ENCODE measurements around the gene CYTH1. TPM values are rescaled to one million over a fixed set of nuclear protein-coding genes. Genes with fewer than 3 reads are reported as not detected.

Gene CYTH1
- total RNA-seq, 1 donor from 2014 or later: 83.5 TPM

- peaks cover 5% of the 10 kb centered on the region for H3K36me3 Mint-ChIP-seq (ENCODE audit: low read depth)
- no peaks in the 10 kb centered on the region for H3K27me3 Mint-ChIP-seq (ENCODE audit: low read depth)
- peaks cover 78% of the 10 kb centered on the region for H3K4me1 Mint-ChIP-seq (ENCODE audit: low read depth)
- no peaks in the 10 kb centered on the region for H3K9me3 Mint-ChIP-seq
- no peak for DNase-seq (ENCODE audit: low spot score)
- H3K27ac Mint-ChIP-seq: peak overlapping the region; percentile 58
- H3K4me3 Mint-ChIP-seq (ENCODE audit: low read depth): no peak overlapping the region
- intact Hi-C loops (cut with micrococcal nuclease): loop anchor here (1.0 kb wide), 1 partner anchor 10 kb away; no protein-coding TSS in a partner anchor
These were observed 62.3 kb downstream of the CYTH1 start for GRCh38 chr17:78719630-78720298.

GRCh38 chr17:78718575-78719208 lies 63.4 kb downstream of the CYTH1 start:
- no peak for DNase-seq (ENCODE audit: low spot score)
- Mint-ChIP-seq H3K4me3 (ENCODE audit: low read depth) (no peak overlapping the region), H3K36me3 (ENCODE audit: low read depth) (peaks cover 10% of the 10 kb centered on the region), H3K9me3 (no peaks in the 10 kb centered on the region), H3K27me3 (ENCODE audit: low read depth) (no peaks in the 10 kb centered on the region), H3K4me1 (ENCODE audit: low read depth) (peaks cover 76% of the 10 kb centered on the region), H3K27ac (peak overlapping the region; percentile 52)
- intact Hi-C loops (cut with micrococcal nuclease): no loop called here

GRCh38 chr17:78717431-78717980 lies 64.6 kb downstream of the CYTH1 start:
- no peak for DNase-seq (ENCODE audit: low spot score)
- H3K4me1 Mint-ChIP-seq (ENCODE audit: low read depth): peaks cover 70% of the 10 kb centered on the region
- intact Hi-C loops (cut with micrococcal nuclease): no loop called here
- no peaks in the 10 kb centered on the region for H3K9me3 Mint-ChIP-seq
- H3K27me3 Mint-ChIP-seq (ENCODE audit: low read depth): no peaks in the 10 kb centered on the region
- H3K36me3 Mint-ChIP-seq (ENCODE audit: low read depth): peaks cover 10% of the 10 kb centered on the region
- H3K27ac Mint-ChIP-seq: no peak overlapping the region
- H3K4me3 Mint-ChIP-seq (ENCODE audit: low read depth): no peak overlapping the region

GRCh38 chr17:78716814-78717393 lies 65.2 kb downstream of the CYTH1 start:
- intact Hi-C loops (cut with micrococcal nuclease): no loop called here
- no peak for DNase-seq (ENCODE audit: low spot score)
- Mint-ChIP-seq H3K36me3 (ENCODE audit: low read depth) (peaks cover 10% of the 10 kb centered on the region), H3K4me3 (ENCODE audit: low read depth) (peak overlapping the region; percentile 4), H3K27me3 (ENCODE audit: low read depth) (no peaks in the 10 kb centered on the region), H3K9me3 (no peaks in the 10 kb centered on the region), H3K27ac (peak overlapping the region; percentile 17), H3K4me1 (ENCODE audit: low read depth) (peaks cover 68% of the 10 kb centered on the region)

- DNase-seq (ENCODE audit: low spot score): no peak
- no peak overlapping the region for H3K4me3 Mint-ChIP-seq (ENCODE audit: low read depth)
- no peak overlapping the region for H3K27ac Mint-ChIP-seq
- H3K27me3 Mint-ChIP-seq (ENCODE audit: low read depth): no peaks in the 10 kb centered on the region
- H3K4me1 Mint-ChIP-seq (ENCODE audit: low read depth): peaks cover 71% of the 10 kb centered on the region
- no peaks in the 10 kb centered on the region for H3K9me3 Mint-ChIP-seq
- intact Hi-C loops (cut with micrococcal nuclease): no loop called here
- peaks cover 10% of the 10 kb centered on the region for H3K36me3 Mint-ChIP-seq (ENCODE audit: low read depth)
These were observed 65.8 kb downstream of the CYTH1 start for GRCh38 chr17:78716292-78716691.

- H3K27ac Mint-ChIP-seq: peak overlapping the region; percentile 65
- DNase-seq (ENCODE audit: low spot score): no peak
- H3K9me3 Mint-ChIP-seq: no peaks in the 10 kb centered on the region
- H3K27me3 Mint-ChIP-seq (ENCODE audit: low read depth): no peaks in the 10 kb centered on the region
- H3K4me1 Mint-ChIP-seq (ENCODE audit: low read depth): peaks cover 69% of the 10 kb centered on the region
- intact Hi-C loops (cut with micrococcal nuclease): loop anchor here (2.0 kb wide), 1 partner anchor 21 kb away; no protein-coding TSS in a partner anchor
- H3K4me3 Mint-ChIP-seq (ENCODE audit: low read depth): peak overlapping the region; percentile 61
- H3K36me3 Mint-ChIP-seq (ENCODE audit: low read depth): peaks cover 10% of the 10 kb centered on the region
These were observed 66.2 kb downstream of the CYTH1 start for GRCh38 chr17:78715876-78716275.

- no peaks in the 10 kb centered on the region for H3K9me3 Mint-ChIP-seq
- H3K36me3 Mint-ChIP-seq (ENCODE audit: low read depth): peaks cover 10% of the 10 kb centered on the region
- no peaks in the 10 kb centered on the region for H3K27me3 Mint-ChIP-seq (ENCODE audit: low read depth)
- intact Hi-C loops (cut with micrococcal nuclease): loop anchor here (2.0 kb wide), 1 partner anchor 22 kb away; no protein-coding TSS in a partner anchor
- peak overlapping the region; percentile 61 for H3K4me3 Mint-ChIP-seq (ENCODE audit: low read depth)
- H3K27ac Mint-ChIP-seq: peak overlapping the region; percentile 65
- DNase-seq (ENCODE audit: low spot score): no peak
- peaks cover 74% of the 10 kb centered on the region for H3K4me1 Mint-ChIP-seq (ENCODE audit: low read depth)
These were observed 66.9 kb downstream of the CYTH1 start for GRCh38 chr17:78715000-78715771.

GRCh38 chr17:78714534-78714933 lies 67.5 kb downstream of the CYTH1 start:
- Mint-ChIP-seq H3K27ac (peak overlapping the region; percentile 38), H3K27me3 (ENCODE audit: low read depth) (no peaks in the 10 kb centered on the region), H3K9me3 (no peaks in the 10 kb centered on the region), H3K36me3 (ENCODE audit: low read depth) (peaks cover 10% of the 10 kb centered on the region), H3K4me1 (ENCODE audit: low read depth) (peaks cover 74% of the 10 kb centered on the region), H3K4me3 (ENCODE audit: low read depth) (peak overlapping the region; percentile 20)
- no peak for DNase-seq (ENCODE audit: low spot score)
- intact Hi-C loops (cut with micrococcal nuclease): loop anchor here (2.0 kb wide), 1 partner anchor 22 kb away; no protein-coding TSS in a partner anchor

GRCh38 chr17:78712043-78712442 lies 70.0 kb downstream of the CYTH1 start:
- no peak for DNase-seq (ENCODE audit: low spot score)
- intact Hi-C loops (cut with micrococcal nuclease): no loop called here
- Mint-ChIP-seq H3K27me3 (ENCODE audit: low read depth) (no peaks in the 10 kb centered on the region), H3K27ac (no peak overlapping the region), H3K36me3 (ENCODE audit: low read depth) (peaks cover 24% of the 10 kb centered on the region), H3K4me1 (ENCODE audit: low read depth) (peaks cover 68% of the 10 kb centered on the region), H3K4me3 (ENCODE audit: low read depth) (no peak overlapping the region), H3K9me3 (no peaks in the 10 kb centered on the region)

- no peaks in the 10 kb centered on the region for H3K27me3 Mint-ChIP-seq (ENCODE audit: low read depth)
- peaks cover 54% of the 10 kb centered on the region for H3K4me1 Mint-ChIP-seq (ENCODE audit: low read depth)
- intact Hi-C loops (cut with micrococcal nuclease): no loop called here
- H3K36me3 Mint-ChIP-seq (ENCODE audit: low read depth): peaks cover 32% of the 10 kb centered on the region
- no peak for DNase-seq (ENCODE audit: low spot score)
- H3K27ac Mint-ChIP-seq: peak overlapping the region; percentile 15
- peak overlapping the region; percentile 6 for H3K4me3 Mint-ChIP-seq (ENCODE audit: low read depth)
- H3K9me3 Mint-ChIP-seq: no peaks in the 10 kb centered on the region
These were observed 71.5 kb downstream of the CYTH1 start for GRCh38 chr17:78710607-78711006.

- H3K27me3 Mint-ChIP-seq (ENCODE audit: low read depth): no peaks in the 10 kb centered on the region
These were observed 72.3 kb downstream of the CYTH1 start for GRCh38 chr17:78709751-78710181.

GRCh38 chr17:78709119-78709681 lies 72.9 kb downstream of the CYTH1 start:
- Mint-ChIP-seq H3K4me1 (ENCODE audit: low read depth) (peaks cover 47% of the 10 kb centered on the region), H3K9me3 (no peaks in the 10 kb centered on the region), H3K27me3 (ENCODE audit: low read depth) (no peaks in the 10 kb centered on the region), H3K4me3 (ENCODE audit: low read depth) (peak overlapping the region; percentile 66), H3K36me3 (ENCODE audit: low read depth) (peaks cover 31% of the 10 kb centered on the region), H3K27ac (peak overlapping the region; percentile 75)
- no peak for DNase-seq (ENCODE audit: low spot score)
- intact Hi-C loops (cut with micrococcal nuclease): loop anchor here (1.0 to 5.0 kb wide), 5 partner anchors 11 to 264 kb away; no protein-coding TSS in a partner anchor

More at GRCh38 chr17:78709751-78710181, 72.3 kb downstream of the CYTH1 start:
- Mint-ChIP-seq H3K36me3 (ENCODE audit: low read depth) (peaks cover 35% of the 10 kb centered on the region), H3K4me1 (ENCODE audit: low read depth) (peaks cover 52% of the 10 kb centered on the region), H3K27ac (peak overlapping the region; percentile 75), H3K4me3 (ENCODE audit: low read depth) (peak overlapping the region; percentile 40), H3K9me3 (no peaks in the 10 kb centered on the region)
- intact Hi-C loops (cut with micrococcal nuclease): loop anchor here (1.0 to 5.0 kb wide), 5 partner anchors 11 to 265 kb away; no protein-coding TSS in a partner anchor
- DNase-seq (ENCODE audit: low spot score): no peak

Measured in activated T-helper 2 cell treated with anti-CD3 and anti-CD28 coated beads, Interferon-gamma antibody, Interleukin-2, Interleukin-4, amounts not matched to agents 10 μg/mL and 5 μg/mL and 100 μg/mL, durations not matched to agents 14 hours and 24 hours and 36 hours (primary cell).